WERI-Rb-1 (cell line): ENCODE data around the gene ZNF382.
"Not testable (repeated sequence)": the region's sequence is repeated elsewhere in the genome, so short reads cannot be mapped to it uniquely, and the experiment has no call there.

Experiments used
- DNase-seq: peaks from one replicate; pipeline ENCODE4 v3.0.0-alpha.2; 2020
- H3K27ac ChIP-seq: fragments of 250-450 bp; sonication (Bioruptor Pico); 2 replicates; pipeline ENCODE4 v1.5.1; 2020; ENCODE audit warnings: mild to moderate bottlenecking, moderate library complexity
- H3K27me3 ChIP-seq: fragments of 250-450 bp; sonication (Bioruptor Pico); 2 replicates; pipeline ENCODE4 v1.5.1; 2021; ENCODE audit warnings: mild to moderate bottlenecking, low read depth, moderate library complexity; ENCODE audit not compliant: insufficient read depth, severe bottlenecking
- H3K36me3 ChIP-seq: fragments of 250-450 bp; sonication (Bioruptor Pico); 2 replicates; pipeline ENCODE4 v1.5.1; 2020; ENCODE audit warnings: mild to moderate bottlenecking, moderate library complexity
- H3K4me3 ChIP-seq: 2 replicates; pipeline ENCODE4 v1.5.1; 2011; ENCODE audit warnings: low read depth, mild to moderate bottlenecking, control low read depth, low read length
- H3K9me3 ChIP-seq: fragments of 250-450 bp; sonication (Bioruptor Pico); 2 replicates; pipeline ENCODE4 v1.5.1; 2021; ENCODE audit warnings: mild to moderate bottlenecking, moderate library complexity; ENCODE audit not compliant: severe bottlenecking
- CTCF ChIP-seq: IDR thresholded peaks from 2 replicates; pipeline ENCODE4 v1.5.1; 2011; ENCODE audit warnings: low read depth, mild to moderate bottlenecking, control low read depth, inconsistent platforms, low read length

ZNF382 gene

GRCh38 chr19:36574741-36575140 lies 30.4 kb upstream of the ZNF382 start:
- no peak for DNase-seq
- peaks cover 45% of the 10 kb centered on the region for H3K36me3 ChIP-seq
- TF ChIP-seq CTCF: no peak
- no peak overlapping the region for H3K4me3 ChIP-seq
- peak overlapping the region; percentile 75; the same call in 1 of the 2 replicates for H3K27ac ChIP-seq
- no peaks in the 10 kb centered on the region for H3K9me3 ChIP-seq
- no peaks in the 10 kb centered on the region for H3K27me3 ChIP-seq

- Histone ChIP-seq H3K36me3 (peaks cover 54% of the 10 kb centered on the region), H3K9me3 (no peaks in the 10 kb centered on the region), H3K27ac (no peak overlapping the region), H3K4me3 (no peak overlapping the region), H3K27me3 (no peaks in the 10 kb centered on the region)
- TF ChIP-seq CTCF: no peak
- no peak for DNase-seq
Observed at GRCh38 chr19:36577271-36577996, 27.7 kb upstream of the ZNF382 start.

GRCh38 chr19:36579255-36579654 lies 25.9 kb upstream of the ZNF382 start:
- no peak for DNase-seq
- peaks cover 61% of the 10 kb centered on the region for H3K36me3 ChIP-seq
- H3K4me3 ChIP-seq: no peak overlapping the region
- no peak overlapping the region for H3K27ac ChIP-seq
- H3K27me3 ChIP-seq: no peaks in the 10 kb centered on the region
- TF ChIP-seq CTCF: no peak
- H3K9me3 ChIP-seq: no peaks in the 10 kb centered on the region

- not testable (repeated sequence) for H3K27ac ChIP-seq, H3K9me3 ChIP-seq, H3K36me3 ChIP-seq, H3K4me3 ChIP-seq, H3K27me3 ChIP-seq, DNase-seq
Observed at GRCh38 chr19:36602681-36603080, 2.4 kb upstream of the ZNF382 start.

GRCh38 chr19:36604656-36605100 lies 435 bp upstream of the ZNF382 start:
- Histone ChIP-seq H3K27me3 (no peaks in the 10 kb centered on the region), H3K27ac (peak overlapping the region; percentile 91), H3K9me3 (no peaks in the 10 kb centered on the region), H3K36me3 (peaks cover 29% of the 10 kb centered on the region), H3K4me3 (peak overlapping the region; percentile 67)
- no peak for TF ChIP-seq CTCF
- peak; percentile 76 for DNase-seq

- Histone ChIP-seq H3K9me3 (no peaks in the 10 kb centered on the region), H3K36me3 (peaks cover 41% of the 10 kb centered on the region), H3K27me3 (no peaks in the 10 kb centered on the region), H3K27ac (peak overlapping the region; percentile 91), H3K4me3 (peak overlapping the region; percentile 67)
- TF ChIP-seq CTCF: no peak
- DNase-seq: no peak
Observed at GRCh38 chr19:36605877-36606478, 865 bp downstream of the ZNF382 start.
